HepG2 (cell line): ENCODE measurements around the gene IL27RA.

Experiments
- CBX1 ChIP-seq: IDR thresholded peaks from one replicate; pipeline ENCODE4 v1.6.1; 2016; ENCODE audit warnings: antibody characterized with exemption, low read depth
- CREB1 ChIP-seq, 2 experiments: fragments of 450-650 bp in 1 of 2; IDR thresholded peaks; 2 replicates each; pipeline ENCODE4 v1.6.1; 2016 to 2017; ENCODE audit warnings: control low read depth in 1 of 2, mild to moderate bottlenecking in 1 of 2, missing compliant biosample characterization in 1 of 2, missing genetic modification characterization in 1 of 2
- CTCF ChIP-seq: sonication (generic); formaldehyde crosslinking; IDR thresholded peaks from 2 replicates; pipeline ENCODE4 v1.5.0; 2020; ENCODE audit warnings: mild to moderate bottlenecking, missing genetic modification reagents, moderate library complexity
- FOXP4 ChIP-seq: sonication (generic); formaldehyde crosslinking; IDR thresholded peaks from 2 replicates; pipeline ENCODE4 v1.4.0; 2020; ENCODE audit warnings: missing genetic modification reagents
- IKZF4 ChIP-seq: sonication (generic); formaldehyde crosslinking; IDR thresholded peaks from 2 replicates; pipeline ENCODE4 v1.5.1; 2020; ENCODE audit warnings: borderline replicate concordance, mild to moderate bottlenecking, low read depth, missing genetic modification reagents; ENCODE audit errors: not compliant biosample characterization
- MEF2D ChIP-seq: sonication (generic); formaldehyde crosslinking; IDR thresholded peaks from 2 replicates; pipeline ENCODE4 v1.5.1; 2020; ENCODE audit warnings: mild to moderate bottlenecking, missing genetic modification reagents
- RBM39 ChIP-seq: fragments of 200-400 bp; formaldehyde crosslinking; IDR thresholded peaks from one replicate; pipeline ENCODE4 v1.6.1; 2018; ENCODE audit warnings: antibody characterized with exemption, mild to moderate bottlenecking, low read depth, low read length; ENCODE audit not compliant: poor library complexity, severe bottlenecking
- TAF15 ChIP-seq: fragments of 200-400 bp; formaldehyde crosslinking; IDR thresholded peaks from one replicate; pipeline ENCODE4 v1.6.1; 2018; ENCODE audit warnings: mild to moderate bottlenecking, low read depth, low read length; ENCODE audit not compliant: poor library complexity, severe bottlenecking
- ZBTB26 ChIP-seq: IDR thresholded peaks from 2 replicates; pipeline ENCODE4 v1.6.1; 2016; ENCODE audit warnings: missing compliant biosample characterization, missing genetic modification reagents, borderline replicate concordance
- ZBTB33 ChIP-seq: sonication (generic); formaldehyde crosslinking; IDR thresholded peaks from 2 replicates; pipeline ENCODE4 v1.4.0; 2020; ENCODE audit warnings: missing genetic modification reagents
- ZNF350 ChIP-seq: sonication (generic); formaldehyde crosslinking; IDR thresholded peaks from 2 replicates; pipeline ENCODE4 v1.4.0; 2020; ENCODE audit warnings: mild to moderate bottlenecking, low read depth, missing genetic modification reagents, borderline replicate concordance

GRCh38 chr19:14063105-14063504 lies 31.5 kb downstream of the IL27RA start:
- TF ChIP-seq ZNF350 (CRISPR knock-in tag) (no peak), FOXP4 (CRISPR knock-in tag) (no peak), ZBTB33 (CRISPR knock-in tag) (no peak), ZBTB26 (CRISPR knock-in tag) (no peak), CTCF (CRISPR knock-in tag) (no peak), TAF15 (no peak), RBM39 (no peak), CREB1 (IDR thresholded peaks at IDR 0.05) (no peak), CREB1 (CRISPR knock-in tag; IDR thresholded peaks at IDR 0.05) (no peak), CBX1 (no peak), IKZF4 (CRISPR knock-in tag) (no peak), MEF2D (CRISPR knock-in tag) (no peak)
